HG03460 (cell line): ENCODE results near the gene SH2D3C.

Experiments
- ATAC-seq: cut with Tn5 transposase; IDR thresholded peaks from one replicate; pipeline ENCODE4 v1.9.1; 2021; ENCODE audit not compliant: unreplicated experiment

SH2D3C gene

DNA sequence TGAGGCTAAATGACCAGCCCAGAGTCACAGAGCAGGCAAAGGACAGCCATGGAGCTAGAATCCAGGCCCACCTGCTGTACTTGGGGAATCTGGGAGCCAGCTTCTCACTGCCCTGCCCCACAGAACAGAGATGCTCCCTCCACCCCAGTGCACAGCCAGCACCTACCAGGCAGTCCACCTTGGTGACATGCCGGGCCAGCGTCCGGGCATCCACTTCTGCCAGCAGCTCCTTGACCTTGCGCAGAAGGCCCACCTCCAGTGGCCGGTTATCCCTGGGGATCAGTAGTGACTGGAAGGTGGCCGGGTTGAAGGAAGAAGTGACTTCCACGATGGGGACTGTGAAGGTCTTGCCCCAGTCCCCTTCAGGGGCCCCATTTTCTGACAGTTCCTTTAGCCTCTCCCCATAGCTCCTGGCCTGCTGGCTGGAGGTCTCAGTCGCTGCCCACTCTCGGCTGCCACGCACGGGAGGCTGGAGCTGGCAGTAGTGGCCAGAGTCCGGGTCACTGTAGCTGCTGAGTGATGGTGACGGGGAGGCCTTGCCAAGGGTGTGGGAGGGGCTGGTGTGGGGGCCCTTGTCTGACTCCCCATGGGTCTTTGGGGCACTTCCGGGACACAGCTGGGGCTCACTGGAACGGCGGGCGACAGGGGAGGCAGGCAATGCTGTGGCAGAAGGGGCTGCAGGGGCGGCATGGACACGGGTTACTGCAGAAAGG, 33.9 kb downstream of the SH2D3C start:
- ATAC-seq: no peak

DNA sequence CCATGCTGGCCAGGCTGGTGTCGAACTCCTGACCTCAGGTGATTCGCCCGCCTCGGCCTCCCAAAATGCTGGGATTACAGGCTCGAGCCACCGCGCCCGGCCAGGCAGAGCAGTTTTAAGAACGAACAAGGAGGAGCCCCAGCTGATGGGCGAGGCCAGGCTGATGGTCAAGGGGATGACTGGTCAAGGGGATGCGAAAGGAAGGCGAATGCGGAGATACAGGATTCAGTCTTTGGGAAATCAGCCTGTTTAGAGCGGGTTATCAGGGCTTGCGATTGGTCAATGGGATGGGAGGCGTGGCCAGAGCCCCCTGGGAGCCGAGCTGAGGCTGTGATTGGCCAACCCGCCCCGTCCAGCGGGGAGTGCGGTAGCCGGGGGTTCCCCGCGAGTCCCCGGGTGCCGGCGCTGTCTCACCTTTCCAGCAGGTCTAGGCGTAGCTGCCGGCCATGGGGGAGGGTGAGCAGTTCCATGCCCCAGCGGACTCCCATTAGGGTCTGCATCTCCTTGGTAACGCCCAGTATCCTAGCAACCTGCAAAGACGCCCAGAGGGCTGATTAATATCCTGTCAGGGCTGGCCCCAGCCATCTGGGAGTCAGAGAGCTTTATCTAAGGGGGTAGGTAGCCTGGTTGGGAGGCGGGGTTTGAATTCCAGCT, 35.9 kb downstream of the SH2D3C start:
- ATAC-seq: no peak

DNA sequence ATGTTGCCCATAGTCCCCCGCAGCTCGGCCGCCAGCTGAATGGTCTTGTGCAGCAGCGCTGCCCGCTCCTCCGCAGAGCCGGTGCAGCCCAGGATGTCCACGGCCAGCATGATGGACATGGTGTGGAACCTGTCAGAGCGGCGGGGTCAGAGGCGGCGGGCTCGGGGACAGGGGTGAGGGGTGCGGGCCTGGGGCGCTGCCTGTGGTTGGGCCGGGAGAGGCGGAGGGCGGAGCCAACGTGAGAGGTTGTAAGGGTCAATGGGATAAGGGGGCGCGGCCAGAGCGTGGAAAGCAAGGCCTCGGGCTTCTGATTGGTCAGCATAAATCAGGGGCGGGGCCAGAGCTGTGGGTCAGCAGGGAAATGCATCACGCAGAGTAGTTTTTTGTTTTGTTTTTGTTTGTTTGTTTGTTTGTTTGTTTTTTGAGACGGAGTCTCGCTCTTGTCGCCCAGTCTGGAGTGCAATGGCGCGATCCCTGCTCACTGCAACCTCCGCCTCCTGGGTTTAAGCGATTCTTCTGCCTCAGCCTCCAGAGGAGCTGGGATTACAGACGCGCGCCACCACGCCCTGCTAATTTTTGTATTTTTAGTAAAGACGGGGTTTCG, 36.5 kb downstream of the SH2D3C start:
- ATAC-seq: no peak

DNA sequence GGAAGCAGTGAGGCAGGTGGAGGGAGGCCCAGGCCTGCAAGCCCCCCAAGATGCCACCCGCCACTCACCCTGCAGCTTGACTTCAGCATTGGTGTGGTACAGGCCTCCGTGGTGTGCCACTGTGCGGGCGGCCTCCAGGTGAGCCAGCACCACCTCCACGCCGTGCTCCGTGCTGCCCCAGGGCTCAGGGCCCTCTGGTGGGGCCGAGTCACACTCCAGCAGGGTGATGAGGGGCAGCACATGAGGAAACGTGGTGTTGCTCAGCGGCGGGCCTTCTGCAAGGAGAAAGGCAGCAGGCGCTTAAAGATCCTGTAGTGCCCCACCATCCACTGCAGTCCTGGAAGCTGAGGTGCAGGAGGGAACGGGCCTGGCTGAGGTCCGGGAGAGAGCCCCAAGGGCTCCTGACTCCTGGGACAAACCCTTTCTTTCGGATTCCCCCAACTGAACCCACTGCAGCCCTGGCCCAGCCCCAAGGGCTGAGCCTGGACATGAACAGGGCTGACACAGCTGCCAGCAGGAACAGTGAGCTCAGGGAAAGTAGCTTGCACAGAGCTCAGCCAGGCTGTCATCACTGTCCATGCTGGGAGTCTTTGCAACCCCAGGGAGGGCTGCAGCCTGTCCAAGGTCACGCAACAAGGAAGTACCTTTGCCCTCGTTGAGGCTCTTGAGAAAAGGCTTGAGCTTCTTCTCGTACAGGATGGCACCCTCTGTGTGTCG, 38.7 kb downstream of the SH2D3C start:
- no peak for ATAC-seq

DNA sequence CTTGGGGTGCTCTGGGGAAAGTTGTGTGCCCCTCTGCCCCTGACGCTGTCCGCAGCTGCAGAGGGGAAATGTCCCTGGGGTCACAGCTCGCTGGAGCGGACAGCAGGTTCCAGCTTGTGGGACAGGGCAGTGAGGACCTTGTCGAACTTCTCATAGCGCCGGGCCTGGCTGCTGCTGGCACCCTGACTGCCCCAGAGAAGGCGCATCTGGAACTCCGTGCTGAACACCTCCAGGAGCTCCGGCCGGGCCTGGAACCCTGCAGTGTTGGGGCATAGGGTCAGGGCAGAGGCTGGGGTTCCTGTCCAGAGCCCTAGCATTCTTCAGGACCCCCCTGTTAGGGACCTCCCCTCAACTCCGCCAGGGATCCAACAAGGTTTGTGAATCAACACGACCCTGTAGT, 39.8 kb downstream of the SH2D3C start:
- ATAC-seq: no peak

DNA sequence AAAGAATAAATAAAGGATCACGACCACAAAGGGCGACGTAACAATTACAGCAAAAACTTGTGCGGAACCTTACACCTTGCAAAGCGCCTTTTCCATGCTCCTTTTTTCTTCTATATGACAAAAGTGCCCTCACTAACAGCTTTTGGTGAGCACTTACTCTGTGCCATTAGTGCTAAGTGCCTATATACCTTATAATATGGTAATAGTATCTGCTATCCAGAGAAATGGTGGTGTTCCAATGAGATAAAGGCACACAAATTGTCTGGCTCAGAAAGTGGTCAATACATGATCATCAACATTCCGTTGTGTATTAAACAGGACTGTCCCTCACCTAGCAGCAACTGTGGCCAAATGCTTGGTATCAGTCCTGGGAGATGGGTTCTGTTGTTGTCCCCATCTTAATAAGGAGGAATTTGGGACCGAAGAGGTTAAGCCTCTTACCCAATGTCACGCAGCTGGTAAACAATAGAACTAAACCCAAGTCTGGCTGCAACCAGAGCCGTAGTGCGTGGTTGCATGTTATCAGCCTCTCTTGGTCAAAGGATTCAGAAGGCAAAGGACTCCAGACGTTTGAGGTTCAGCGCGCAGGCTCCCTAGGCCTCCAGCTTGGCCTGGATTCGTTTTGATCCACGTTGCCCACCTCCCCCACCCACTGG, 42.8 kb downstream of the SH2D3C start:
- ATAC-seq: peak; percentile 11

DNA sequence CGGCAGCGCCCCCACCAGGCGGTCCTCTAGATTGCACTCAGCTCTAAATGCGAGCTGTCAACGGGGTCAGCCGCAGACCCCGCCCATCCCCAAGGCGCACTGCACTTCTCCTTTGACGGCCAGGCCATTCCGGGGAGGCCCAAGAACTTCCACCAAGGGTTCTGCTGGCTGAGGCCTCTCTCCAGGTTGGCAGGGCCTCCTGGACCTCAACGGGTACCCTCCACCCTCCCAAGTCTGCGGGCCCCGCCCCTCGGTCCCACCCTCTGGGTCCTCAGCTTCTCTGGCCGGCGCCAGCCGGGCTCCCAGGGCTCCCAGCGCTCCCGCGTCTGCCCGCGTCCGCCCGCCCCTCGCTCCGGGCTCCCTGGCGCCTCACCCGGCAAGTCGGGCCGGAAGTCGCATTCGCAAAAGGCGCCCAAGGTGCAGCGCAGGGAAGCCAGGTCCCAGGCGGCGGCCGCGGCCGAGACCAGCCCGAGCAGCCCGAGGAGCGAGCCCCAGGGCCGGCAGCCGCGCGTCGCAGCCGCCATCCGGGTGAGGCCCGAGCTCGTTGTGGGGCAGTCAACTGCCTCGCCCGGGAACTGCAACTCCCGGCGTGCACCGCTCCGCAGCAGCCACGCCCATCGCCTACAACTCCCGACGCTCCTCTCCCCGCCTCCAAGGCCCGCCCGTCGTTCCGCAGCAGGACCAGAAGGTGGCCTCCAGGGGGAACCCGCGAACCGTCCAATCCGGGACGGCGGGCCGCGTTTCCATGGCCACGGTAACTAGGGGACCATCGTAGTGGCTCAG, 43.5 kb downstream of the SH2D3C start, which contains the start of gene TOR2A:
TSS of gene TOR2A (minus strand) at position 548 of the 783 bp plus-strand sequence. CDS start at position 524, 24 bp downstream.
- peak; percentile 86 for ATAC-seq

DNA sequence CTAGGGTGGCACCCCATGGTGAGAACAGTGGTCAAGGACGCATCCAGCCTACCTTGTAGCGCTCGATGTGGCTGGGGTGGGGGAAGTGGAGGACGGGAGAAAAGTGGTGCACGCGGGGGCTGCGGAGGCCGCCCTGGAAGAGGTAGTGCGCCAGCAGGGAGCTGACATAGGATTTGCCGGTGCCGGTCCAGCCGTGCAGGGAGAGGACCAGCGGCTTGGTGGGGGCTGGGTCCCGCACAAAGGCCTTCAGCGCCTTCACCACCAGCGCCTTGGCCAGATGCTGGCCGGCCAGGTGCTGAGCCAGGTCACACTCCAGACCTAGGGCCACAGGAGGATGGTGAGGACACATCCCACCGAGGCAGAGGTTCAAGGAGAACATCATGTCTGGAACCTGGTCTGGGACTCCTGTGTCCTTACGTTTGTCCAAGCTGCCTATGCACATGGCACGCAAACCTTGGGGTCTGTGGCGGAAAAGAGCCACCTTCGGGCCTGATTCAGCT, 44.2 kb downstream of the SH2D3C start:
- ATAC-seq: no peak

DNA sequence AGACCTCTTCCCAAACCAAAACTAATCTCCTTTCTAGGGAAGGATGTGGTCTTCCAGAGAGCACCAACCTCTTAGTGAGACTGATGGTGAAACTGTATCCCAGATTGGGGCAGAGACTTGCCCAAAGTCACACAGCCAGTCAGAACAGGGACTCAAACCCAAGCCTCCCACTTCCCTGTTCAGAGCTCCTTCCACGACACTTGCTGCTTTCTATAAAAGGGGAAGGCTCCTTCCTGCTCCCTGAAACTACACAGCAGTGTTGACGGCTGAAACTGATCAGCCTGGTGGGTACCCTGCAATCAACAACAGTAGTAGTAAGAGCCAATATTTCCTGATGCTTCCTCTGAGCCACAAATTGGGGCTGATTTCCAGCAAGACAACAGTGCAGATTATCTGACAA, 44.9 kb downstream of the SH2D3C start:
- ATAC-seq: no peak

DNA sequence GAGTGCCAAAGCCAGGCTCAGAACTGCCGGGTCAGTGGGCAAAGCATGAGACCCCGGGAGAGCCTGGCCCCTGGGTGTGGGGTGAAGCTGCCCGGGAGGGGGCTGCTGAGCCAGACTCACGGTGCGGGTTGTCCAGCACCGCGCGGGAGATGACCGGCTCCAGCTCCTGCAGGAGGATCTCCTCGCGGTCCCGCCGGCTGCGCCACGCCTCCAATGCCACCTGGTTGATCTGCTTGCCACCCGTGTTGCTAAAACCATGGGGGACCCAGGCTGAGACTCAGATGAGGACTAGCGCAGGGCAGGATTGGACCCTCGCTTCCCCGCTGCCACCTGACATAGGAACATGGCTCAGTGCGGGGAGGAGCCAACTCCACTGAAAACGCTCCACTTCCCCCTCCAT, 46.0 kb downstream of the SH2D3C start:
- no peak for ATAC-seq

DNA sequence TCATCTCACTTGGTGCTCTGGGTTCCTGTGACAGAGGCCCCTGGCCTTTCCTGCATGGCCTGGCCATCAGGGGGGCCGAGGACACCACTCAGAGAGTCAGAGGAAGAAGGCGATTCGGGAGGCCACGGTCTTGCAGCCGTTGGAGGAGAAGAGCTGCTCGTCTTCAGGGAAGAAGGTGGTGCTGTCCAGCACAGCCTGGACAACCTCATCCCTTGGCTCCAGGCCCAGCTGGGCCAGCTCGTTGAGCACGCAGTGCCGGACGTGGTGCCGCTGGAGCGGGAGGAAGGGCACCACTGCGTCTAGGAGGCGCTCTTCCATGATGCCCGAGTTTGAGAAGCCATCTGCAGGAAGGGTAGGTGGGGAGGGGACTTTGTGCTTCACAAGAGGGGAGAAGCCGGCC, 46.5 kb downstream of the SH2D3C start:
- no peak for ATAC-seq

DNA sequence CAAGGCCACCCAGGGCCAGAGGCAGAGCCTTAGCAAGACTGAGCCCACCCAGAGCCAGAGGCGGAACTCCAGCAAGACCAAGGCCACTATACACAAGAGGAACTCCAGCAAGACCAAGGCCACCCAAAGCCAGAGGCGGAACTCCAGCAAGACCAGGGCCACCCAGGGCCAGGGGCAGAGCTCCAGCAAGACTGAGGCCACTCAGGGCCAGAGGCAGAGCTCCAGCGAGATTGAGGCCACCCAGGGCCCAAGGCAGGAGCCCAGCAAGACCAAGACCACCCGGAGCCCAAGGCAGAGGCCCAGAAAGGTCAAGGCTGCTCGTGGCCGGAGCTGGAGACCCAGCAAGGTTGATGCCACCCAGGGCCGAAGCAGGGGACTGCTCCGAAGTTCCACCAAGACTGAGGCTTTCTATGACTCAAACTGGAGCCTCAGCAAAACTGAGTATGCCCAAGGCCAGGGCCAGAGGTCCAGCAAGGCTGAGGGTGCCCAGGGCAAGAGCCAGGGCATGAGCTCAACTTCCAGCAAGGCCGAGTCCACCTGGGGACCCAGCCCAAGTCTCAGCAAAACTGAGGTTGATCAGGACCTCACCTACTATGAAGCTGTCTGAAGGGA, 47.6 kb downstream of the SH2D3C start:
- no peak for ATAC-seq

DNA sequence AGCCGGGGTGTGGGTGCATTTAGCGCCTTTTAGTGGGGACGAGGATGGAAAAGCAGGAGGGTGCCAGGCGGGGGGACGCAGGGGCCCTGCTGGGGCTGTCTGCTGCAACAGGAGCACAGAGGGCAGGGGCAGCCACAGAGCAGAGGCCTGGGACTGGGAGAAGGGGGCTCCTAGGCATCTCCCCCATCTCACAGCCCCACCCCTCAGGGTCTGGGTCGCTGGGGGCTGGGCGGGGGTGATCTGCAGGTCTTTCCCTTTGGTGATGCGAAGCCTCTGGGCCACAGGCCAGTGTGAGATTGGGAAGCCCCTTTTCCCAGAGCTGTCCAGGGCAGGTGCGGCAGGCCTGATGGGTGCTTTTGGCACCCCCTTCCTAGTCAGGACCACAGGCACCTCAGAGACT, 48.2 kb downstream of the SH2D3C start:
- ATAC-seq: no peak

DNA sequence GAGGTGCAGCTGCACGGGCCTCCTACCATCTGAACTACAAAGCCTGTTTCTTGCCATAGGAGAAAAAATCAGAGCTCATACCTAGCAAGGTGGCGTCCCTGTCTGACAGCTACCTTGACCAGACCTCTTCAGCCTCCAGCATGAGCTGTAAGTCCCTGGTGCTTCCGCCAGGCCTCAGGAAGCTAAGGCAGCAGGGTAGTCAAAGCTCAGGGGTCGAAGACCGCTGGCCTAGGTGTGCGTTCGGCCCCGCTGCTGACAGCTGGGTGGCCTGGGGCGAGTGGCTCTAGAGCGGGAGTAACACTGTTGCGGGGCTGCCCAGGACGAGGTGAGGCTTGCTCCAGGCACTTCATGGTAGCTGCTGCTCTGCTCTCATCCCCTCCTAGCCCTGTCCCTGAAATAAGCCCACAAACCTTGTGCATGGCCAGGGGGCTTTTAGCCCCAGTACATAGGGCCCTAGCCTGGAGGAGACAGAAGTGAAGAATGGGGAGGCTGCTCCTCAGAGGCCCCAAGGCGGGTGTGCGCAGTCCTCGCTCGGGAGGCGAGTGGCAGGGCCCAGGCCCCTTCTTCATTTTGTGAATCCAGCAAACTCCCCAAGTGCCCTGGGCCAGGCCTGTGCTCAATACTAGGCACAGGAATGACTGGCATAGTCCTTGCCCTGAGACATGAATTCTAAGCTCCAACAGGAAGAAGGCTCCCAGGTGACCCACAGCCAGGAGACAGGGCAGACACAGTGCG, 48.8 kb downstream of the SH2D3C start:
- ATAC-seq: no peak

DNA sequence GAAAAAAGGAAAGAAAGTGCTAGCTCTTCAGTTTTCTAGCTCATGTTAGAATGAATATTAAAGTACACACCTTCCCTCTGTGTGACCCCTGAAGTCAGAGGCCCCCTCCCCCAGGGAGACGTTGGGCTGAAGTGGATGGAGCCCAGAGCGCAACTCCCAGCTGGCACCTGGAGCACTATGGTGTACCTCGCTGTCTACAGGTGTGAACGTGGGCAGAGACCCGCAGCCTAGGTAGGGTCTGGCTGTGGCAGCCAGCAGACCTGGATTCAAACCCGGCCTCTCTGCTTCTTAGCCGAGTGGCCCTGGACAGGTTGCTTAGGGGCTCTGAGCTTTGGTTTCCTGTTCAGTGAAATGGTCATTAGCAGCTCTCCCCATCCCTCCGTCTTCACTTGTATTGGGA, 49.7 kb downstream of the SH2D3C start:
- ATAC-seq: no peak

DNA sequence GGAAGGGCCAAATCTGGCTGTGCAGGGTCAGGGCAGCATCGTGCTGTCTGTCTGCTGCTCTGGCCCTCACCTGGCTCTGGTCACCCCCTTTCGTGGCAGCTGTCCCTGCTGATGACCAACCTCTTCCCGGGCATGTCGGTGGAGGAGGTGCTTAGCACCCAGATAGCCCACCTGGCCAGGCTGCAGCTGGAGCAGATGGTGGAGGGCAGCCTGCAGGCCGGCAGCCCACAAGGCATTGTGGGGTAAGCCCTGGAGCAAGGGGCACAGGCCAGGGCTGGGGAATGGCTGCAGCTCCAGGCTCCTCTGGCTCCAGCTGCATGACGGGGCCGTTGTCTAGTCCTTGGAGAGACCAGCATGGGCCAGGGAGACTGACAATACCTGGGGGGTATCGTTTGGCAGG, 51.6 kb downstream of the SH2D3C start:
- no peak for ATAC-seq

DNA sequence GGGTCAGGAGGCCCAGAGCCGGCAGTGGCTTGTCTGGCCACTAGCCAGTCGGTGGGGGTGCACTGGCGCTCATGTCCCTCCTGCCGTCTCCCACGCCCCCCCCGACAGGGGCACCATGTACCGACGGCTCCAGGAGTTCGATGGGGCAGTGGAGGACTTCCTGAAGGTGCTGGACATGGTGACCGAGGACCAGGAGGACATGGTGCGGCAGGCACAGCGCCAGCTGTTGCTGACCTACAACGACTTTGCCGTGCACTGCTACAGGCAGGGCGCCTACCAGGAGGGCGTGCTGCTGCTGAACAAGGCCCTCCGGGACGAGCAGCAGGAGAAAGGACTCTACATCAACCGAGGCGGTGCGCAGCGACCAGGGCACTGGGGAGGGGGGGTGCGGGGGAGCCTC, 54.5 kb downstream of the SH2D3C start:
- ATAC-seq: no peak

DNA sequence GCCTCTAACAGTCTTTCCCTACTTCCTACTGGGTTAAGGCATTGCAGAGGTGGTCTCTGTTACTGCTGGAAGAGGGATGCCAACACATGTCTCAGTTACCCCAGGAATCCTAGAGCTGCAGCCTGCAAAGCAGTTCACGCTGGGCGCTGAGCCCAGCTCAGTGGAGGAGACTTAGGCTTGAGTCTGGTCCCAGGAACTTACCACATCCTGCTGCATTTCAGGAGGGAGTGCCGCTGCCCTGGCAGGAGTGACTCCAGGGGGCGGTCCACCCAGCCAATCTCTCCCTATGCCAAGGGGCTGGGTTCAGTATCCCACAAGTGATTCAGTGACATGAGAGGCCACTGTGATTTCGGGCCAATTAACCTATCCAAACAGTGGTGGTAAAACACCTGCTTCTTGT, 55.0 kb downstream of the SH2D3C start:
- ATAC-seq: no peak

DNA sequence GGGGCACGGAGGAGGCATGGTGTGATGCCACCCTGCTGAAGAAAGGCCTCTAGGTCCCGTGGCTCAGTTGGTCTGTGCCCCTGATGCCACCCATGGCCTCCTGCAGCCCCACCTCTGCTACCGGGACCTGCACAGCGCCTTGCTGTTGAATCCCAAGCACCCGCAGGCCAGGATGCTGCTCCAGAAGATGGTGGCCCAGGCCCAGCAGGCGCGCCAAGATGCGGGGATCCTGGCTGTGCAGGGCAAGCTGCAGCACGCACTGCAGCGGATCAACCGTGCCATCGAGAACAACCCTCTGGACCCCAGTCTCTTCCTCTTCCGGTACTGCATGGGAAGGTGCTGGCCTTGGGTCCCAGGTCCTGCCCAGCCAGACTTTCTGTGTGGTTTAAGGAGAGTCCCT, 55.5 kb downstream of the SH2D3C start:
- ATAC-seq: no peak
